Left lung (tissue), 10 donors: ENCODE measurements around the gene CPED1. TPM values are rescaled to one million over a fixed set of nuclear protein-coding genes. Genes with fewer than 3 reads are reported as not detected.

Experiments
- ATAC-seq: fragments of 200-7000 bp; cut with Tn5 transposase; one replicate; pipeline ENCODE4 v1.9.1; 2020; ENCODE audit warnings: moderate library complexity
- DNase-seq, 4 donors: peaks; one replicate each; pipeline ENCODE4 v3.0.0-alpha.2; 2013 to 2020
- H3K27ac ChIP-seq, 2 donors: fragments of 200-600 bp; sonication (generic) in 1 of 2; one replicate each; pipeline versions ENCODE4 v1.5.0 to v1.8.0; 2020 to 2021
- H3K27me3 ChIP-seq, 2 donors: fragments of 200-600 bp; sonication (generic) in 1 of 2; one replicate each; pipeline versions ENCODE4 v1.5.0 to v1.8.0; 2020 to 2021
- H3K36me3 ChIP-seq, 2 donors: fragments of 200-600 bp; sonication (generic) in 1 of 2; one replicate each; pipeline versions ENCODE4 v1.5.0 to v1.8.0; 2020 to 2021
- H3K4me1 ChIP-seq, 2 donors: fragments of 200-600 bp; one replicate each; pipeline ENCODE4 v1.8.0; 2021
- H3K4me3 ChIP-seq, 2 donors: fragments of 200-600 bp; sonication (generic) in 1 of 2; one replicate each; pipeline versions ENCODE4 v1.5.0 to v1.8.0; 2020 to 2021; ENCODE audit warnings: mild to moderate bottlenecking in 1 of 2
- H3K9me3 ChIP-seq, 2 donors: fragments of 200-600 bp; sonication (generic) in 1 of 2; one replicate each; pipeline versions ENCODE4 v1.5.0 to v1.8.0; 2020 to 2021
- CTCF ChIP-seq, 2 donors: fragments of 200-600 bp; sonication (generic) in 1 of 2; IDR thresholded peaks; one replicate each; pipeline versions ENCODE4 v1.5.0 to v1.8.0; 2021; ENCODE audit warnings: antibody characterized with exemption in 2 of 2
- intact Hi-C, 2 donors: fragments of 100-400 bp; cut with DNase I; formaldehyde crosslinking; loops; one replicate each; pipeline versions ENCODE4 v1.11.2 to v1.14.2; 2022
- polyA plus RNA-seq, 6 donors: library from polyadenylated mRNA; unstranded; fragments of 120-200 nt; gene quantifications; one replicate each; pipeline ENCODE4 v1.2.1, GENCODE V29; 2013; ENCODE audit not compliant: insufficient read length in 6 of 6
- total RNA-seq, 2 donors: library from RNA; stranded (reverse); fragmentation: NEBNext Ultra II Directional; extraction: Animal tissue kit (Norgen Biotek cat#: 25700); gene quantifications; one replicate each; pipeline ENCODE4 v1.2.1, GENCODE V29; 2021
- donor health status: DM: no; HTN: yes; CAD: no.
- donor health status: DM: no; HTN: no; CAD: no.

Gene CPED1
- total and polyA plus RNA-seq, 8 donors: 8.8 to 29.6 (median 22.8) TPM

- no peak for TF ChIP-seq CTCF (IDR thresholded peaks at IDR 0.05)
- intact Hi-C loops: no loop called here
- Histone ChIP-seq H3K4me3 (no peak overlapping the region), H3K27me3 (no peaks in the 10 kb centered on the region), H3K4me1 (no peaks in the 10 kb centered on the region), H3K36me3 (no peaks in the 10 kb centered on the region), H3K27ac (no peak overlapping the region), H3K9me3 (no peaks in the 10 kb centered on the region)
- no peak for ATAC-seq
- DNase-seq: no peak
These were observed 150.9 kb downstream of the CPED1 start for GRCh38 chr7:121139427-121139826.

GRCh38 chr7:121140790-121141189, 152.3 kb downstream of the CPED1 start:
- H3K9me3 ChIP-seq: no peaks in the 10 kb centered on the region
- H3K4me3 ChIP-seq: no peak overlapping the region
- no peak overlapping the region for H3K27ac ChIP-seq
- H3K4me1 ChIP-seq: no peaks in the 10 kb centered on the region
- intact Hi-C loops: no loop called here
- H3K36me3 ChIP-seq: no peaks in the 10 kb centered on the region
- TF ChIP-seq CTCF (IDR thresholded peaks at IDR 0.05): no peak
- no peaks in the 10 kb centered on the region for H3K27me3 ChIP-seq
- no peak for DNase-seq
- ATAC-seq: no peak

GRCh38 chr7:121151774-121152221, 163.3 kb downstream of the CPED1 start:
- no peak for TF ChIP-seq CTCF (IDR thresholded peaks at IDR 0.05)
- Histone ChIP-seq H3K27ac (no peak overlapping the region), H3K9me3 (no peaks in the 10 kb centered on the region), H3K36me3 (no peaks in the 10 kb centered on the region), H3K4me1 (no peaks in the 10 kb centered on the region), H3K27me3 (no peaks in the 10 kb centered on the region), H3K4me3 (no peak overlapping the region)
- DNase-seq: no peak
- ATAC-seq: no peak
- intact Hi-C loops: no loop called here

GRCh38 chr7:121153411-121153810, 164.9 kb downstream of the CPED1 start:
- no peaks in the 10 kb centered on the region for H3K27me3 ChIP-seq
- H3K4me3 ChIP-seq: no peak overlapping the region
- intact Hi-C loops: no loop called here
- ATAC-seq (no peak), DNase-seq (no peak)
- no peak for TF ChIP-seq CTCF (IDR thresholded peaks at IDR 0.05)
- H3K9me3 ChIP-seq: no peaks in the 10 kb centered on the region
- no peaks in the 10 kb centered on the region for H3K36me3 ChIP-seq
- no peak overlapping the region for H3K27ac ChIP-seq
- H3K4me1 ChIP-seq: no peaks in the 10 kb centered on the region

- no peak for TF ChIP-seq CTCF (IDR thresholded peaks at IDR 0.05)
- no peaks in the 10 kb centered on the region for H3K27me3 ChIP-seq
- no peaks in the 10 kb centered on the region for H3K36me3 ChIP-seq
- no peak overlapping the region for H3K27ac ChIP-seq
- H3K9me3 ChIP-seq: no peaks in the 10 kb centered on the region
- intact Hi-C loops: no loop called here
- ATAC-seq (no peak), DNase-seq (no peak)
- H3K4me3 ChIP-seq: no peak overlapping the region
- H3K4me1 ChIP-seq: no peaks in the 10 kb centered on the region
These were observed 165.5 kb downstream of the CPED1 start for GRCh38 chr7:121153995-121154394.
